Retinal pigment epithelial cell (primary cell): ENCODE measurements around the gene ZNF512.

Experiments
- DNase-seq: peaks from one replicate; pipeline ENCODE4 v3.0.0-alpha.2; 2010; ENCODE audit warnings: low read depth
- H3K4me3 ChIP-seq: 2 replicates; pipeline ENCODE4 v1.5.1; 2011; ENCODE audit warnings: mild to moderate bottlenecking, low read length, control low read depth, moderate library complexity
- CTCF ChIP-seq: conservative IDR thresholded peaks from 2 replicates; pipeline ENCODE4 v1.5.1; 2011; ENCODE audit warnings: low read depth, low read length, control low read depth, inconsistent platforms

Gene ZNF512

DNA sequence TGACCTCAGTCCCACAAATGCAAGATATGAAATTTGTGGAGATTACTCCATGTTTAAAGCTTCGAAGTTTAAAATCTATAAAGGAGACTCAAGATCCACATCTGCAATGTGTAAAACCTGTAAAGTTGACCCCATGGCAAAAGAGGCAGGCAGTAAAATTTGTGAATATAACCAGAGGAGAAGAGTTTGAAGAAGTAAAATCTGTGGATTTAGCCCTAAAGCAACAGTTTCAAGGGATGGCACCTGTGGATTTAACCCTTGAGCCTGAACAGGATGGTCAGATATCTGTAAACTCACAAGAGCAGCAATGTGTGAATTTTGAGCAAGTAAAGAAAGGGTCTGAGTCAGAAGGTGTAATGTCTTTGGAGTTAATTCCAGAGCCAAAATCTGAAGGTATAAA lies 11.2 kb upstream of the ZNF512 start:
- TF ChIP-seq CTCF, result no peak

DNA sequence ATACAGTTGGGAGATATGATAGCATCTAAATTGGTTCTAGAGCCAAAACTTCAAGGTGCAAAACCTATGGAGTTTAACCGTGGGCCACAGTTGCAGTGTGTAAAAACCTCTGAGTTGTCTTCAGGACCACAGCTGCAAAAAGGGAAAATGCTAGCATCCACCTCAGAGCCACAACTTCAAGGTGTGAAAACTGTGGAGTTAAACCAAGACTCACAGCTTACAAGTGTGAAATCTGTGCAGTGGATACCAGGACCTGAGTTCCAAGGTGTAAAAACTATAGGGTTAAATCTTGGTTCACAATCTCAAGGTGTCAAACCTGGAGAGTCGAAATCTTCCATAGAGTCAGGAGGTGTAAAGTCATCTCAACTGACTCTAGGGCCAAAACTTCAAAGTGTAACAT lies 10.4 kb upstream of the ZNF512 start:
- no peak for DNase-seq
- TF ChIP-seq CTCF, result no peak
- no peak overlapping the region for H3K4me3 ChIP-seq

More for the DNA sequence above, 11.2 kb upstream of the ZNF512 start:
- no peak overlapping the region for H3K4me3 ChIP-seq
- no peak for DNase-seq

DNA sequence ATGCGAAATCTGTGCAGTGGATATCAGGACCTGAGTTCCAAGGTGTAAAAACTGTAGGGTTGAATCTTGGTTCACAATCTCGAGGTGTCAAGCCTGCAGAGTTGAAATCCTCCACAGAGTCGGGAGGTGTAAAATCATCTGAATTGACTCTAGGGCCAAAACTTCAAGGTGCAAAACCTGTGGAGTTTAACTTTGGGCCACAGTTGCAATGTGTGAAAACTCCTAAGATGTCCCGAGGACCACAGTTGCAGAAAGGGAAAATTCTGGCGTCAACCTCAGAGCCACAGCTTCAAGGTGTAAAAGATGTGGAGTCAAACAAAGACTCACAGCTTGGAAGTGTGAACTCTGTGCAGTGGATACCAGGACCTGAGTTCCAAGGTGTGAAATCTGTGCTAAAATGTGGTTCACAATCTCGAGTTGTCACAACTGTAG lies 9.8 kb upstream of the ZNF512 start:
- no peak for DNase-seq
- TF ChIP-seq CTCF, result no peak
- H3K4me3 ChIP-seq, result no peak overlapping the region

- DNase-seq, result no peak
- TF ChIP-seq CTCF, result no peak
- H3K4me3 ChIP-seq, result no peak overlapping the region
Measured at GRCh38 chr2:27573452-27573851, 9.4 kb upstream of the ZNF512 start.

- H3K4me3 ChIP-seq, result no peak overlapping the region
- no peak for TF ChIP-seq CTCF
- no peak for DNase-seq
Measured at GRCh38 chr2:27581417-27582128, 1.3 kb upstream of the ZNF512 start.

DNA sequence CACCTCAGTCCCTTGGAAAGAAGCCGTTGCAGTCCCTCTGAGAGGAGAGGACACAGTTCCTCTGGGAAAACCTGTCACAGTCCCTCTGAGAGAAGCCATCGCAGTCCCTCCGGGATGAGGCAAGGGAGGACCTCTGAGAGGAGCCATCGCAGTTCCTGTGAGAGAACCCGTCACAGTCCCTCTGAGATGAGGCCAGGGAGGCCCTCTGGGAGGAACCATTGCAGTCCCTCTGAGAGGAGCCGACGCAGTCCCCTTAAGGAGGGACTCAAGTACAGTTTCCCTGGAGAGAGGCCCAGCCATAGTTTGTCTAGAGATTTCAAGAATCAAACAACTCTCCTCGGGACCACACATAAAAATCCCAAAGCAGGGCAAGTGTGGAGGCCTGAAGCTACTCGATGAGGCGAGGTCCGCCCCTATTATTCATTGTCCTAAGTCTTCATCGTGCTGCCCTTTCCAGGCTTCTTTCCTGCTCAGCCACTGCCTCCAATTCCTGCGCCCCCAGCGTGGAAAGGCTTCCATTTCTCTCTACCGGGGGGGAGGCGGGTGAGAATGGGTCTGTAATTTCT lies 630 bp upstream of the ZNF512 start:
- no peak for DNase-seq
- TF ChIP-seq CTCF, result no peak
- peak overlapping the region; percentile 90 for H3K4me3 ChIP-seq

GRCh38 chr2:27583390-27583915 lies 611 bp downstream of the ZNF512 start:
- DNase-seq, result no peak
- no peak for TF ChIP-seq CTCF
- peak overlapping the region; percentile 90 for H3K4me3 ChIP-seq
